Adipocyte (in vitro differentiated cells): ENCODE data around the gene HOXB8.

Experiments used
- DNase-seq: peaks from one replicate; pipeline ENCODE4 v3.0.0-alpha.2; 2015; ENCODE audit warnings: low read depth
- H3K27me3 ChIP-seq: replicated peaks from 2 replicates; pipeline ENCODE4 v1.7.0; 2013; ENCODE audit warnings: mild to moderate bottlenecking, low read length, moderate library complexity; ENCODE audit not compliant: control insufficient read depth, insufficient read depth
- H3K36me3 ChIP-seq: 2 replicates; pipeline ENCODE4 v1.7.0; 2013; ENCODE audit warnings: low read length, mild to moderate bottlenecking, moderate library complexity; ENCODE audit not compliant: control insufficient read depth, insufficient read depth, severe bottlenecking
- H3K4me1 ChIP-seq: 2 replicates; pipeline ENCODE4 v1.7.0; 2013; ENCODE audit warnings: mild to moderate bottlenecking, low read length, moderate library complexity; ENCODE audit not compliant: control insufficient read depth, insufficient read depth
- H3K4me3 ChIP-seq: 2 replicates; pipeline ENCODE4 v1.7.0; 2013; ENCODE audit warnings: mild to moderate bottlenecking, low read length, moderate library complexity
- H3K9ac ChIP-seq: 2 replicates; pipeline ENCODE4 v1.7.0; 2013; ENCODE audit warnings: mild to moderate bottlenecking, low read length, moderate library complexity
- H3K9me3 ChIP-seq: 2 replicates; pipeline ENCODE4 v1.7.0; 2013; ENCODE audit warnings: mild to moderate bottlenecking, low read length, moderate library complexity; ENCODE audit not compliant: control insufficient read depth

Gene HOXB8

GRCh38 chr17:48619826-48620449 lies 4.8 kb upstream of the HOXB8 start:
- H3K36me3 ChIP-seq = no peaks in the 10 kb centered on the region
- no peak for DNase-seq
- no peak overlapping the region for H3K9ac ChIP-seq
- H3K4me1 ChIP-seq = peaks cover 9% of the 10 kb centered on the region
- no peak overlapping the region for H3K4me3 ChIP-seq
- H3K9me3 ChIP-seq = no peaks in the 10 kb centered on the region
- H3K27me3 ChIP-seq = peaks cover 85% of the 10 kb centered on the region

GRCh38 chr17:48618256-48618896 lies 3.3 kb upstream of the HOXB8 start:
- Histone ChIP-seq H3K27me3 (peaks cover 70% of the 10 kb centered on the region), H3K9me3 (no peaks in the 10 kb centered on the region), H3K9ac (no peak overlapping the region), H3K4me1 (peaks cover 9% of the 10 kb centered on the region), H3K36me3 (no peaks in the 10 kb centered on the region), H3K4me3 (peak overlapping the region; percentile 80)
- peak; percentile 92 for DNase-seq

GRCh38 chr17:48617471-48618255 lies 2.6 kb upstream of the HOXB8 start:
- H3K9ac ChIP-seq = no peak overlapping the region

GRCh38 chr17:48616717-48617470 lies 1.8 kb upstream of the HOXB8 start:
- H3K9ac ChIP-seq = no peak overlapping the region
- peaks cover 9% of the 10 kb centered on the region for H3K4me1 ChIP-seq
- H3K36me3 ChIP-seq = no peaks in the 10 kb centered on the region
- H3K9me3 ChIP-seq = no peaks in the 10 kb centered on the region
- H3K4me3 ChIP-seq = no peak overlapping the region
- no peak for DNase-seq
- H3K27me3 ChIP-seq = peaks cover 55% of the 10 kb centered on the region

More at GRCh38 chr17:48617471-48618255, 2.6 kb upstream of the HOXB8 start:
- no peaks in the 10 kb centered on the region for H3K9me3 ChIP-seq
- H3K36me3 ChIP-seq = no peaks in the 10 kb centered on the region
- peaks cover 9% of the 10 kb centered on the region for H3K4me1 ChIP-seq
- peak overlapping the region; percentile 51 for H3K4me3 ChIP-seq
- H3K27me3 ChIP-seq = peaks cover 63% of the 10 kb centered on the region
- DNase-seq = no peak

GRCh38 chr17:48615963-48616716 lies 1.0 kb upstream of the HOXB8 start:
- H3K4me3 ChIP-seq = no peak overlapping the region

GRCh38 chr17:48613862-48614694 lies 1.0 kb downstream of the HOXB8 start:
- Histone ChIP-seq H3K27me3 (peaks cover 30% of the 10 kb centered on the region), H3K9me3 (no peaks in the 10 kb centered on the region), H3K4me1 (peaks cover 22% of the 10 kb centered on the region), H3K4me3 (peak overlapping the region; percentile 75), H3K9ac (peak overlapping the region; percentile 85), H3K36me3 (no peaks in the 10 kb centered on the region)
- no peak for DNase-seq

More at GRCh38 chr17:48615963-48616716, 1.0 kb upstream of the HOXB8 start:
- Histone ChIP-seq H3K4me1 (peaks cover 12% of the 10 kb centered on the region), H3K9ac (no peak overlapping the region), H3K27me3 (peaks cover 47% of the 10 kb centered on the region), H3K9me3 (no peaks in the 10 kb centered on the region), H3K36me3 (no peaks in the 10 kb centered on the region)
- DNase-seq = no peak

GRCh38 chr17:48612854-48613691 lies 2.0 kb downstream of the HOXB8 start:
- Histone ChIP-seq H3K4me1 (peaks cover 22% of the 10 kb centered on the region), H3K9ac (peak overlapping the region; percentile 94), H3K36me3 (no peaks in the 10 kb centered on the region), H3K9me3 (no peaks in the 10 kb centered on the region), H3K4me3 (peak overlapping the region; percentile 86), H3K27me3 (peaks cover 27% of the 10 kb centered on the region)
- no peak for DNase-seq

GRCh38 chr17:48612456-48612853 lies 2.6 kb downstream of the HOXB8 start:
- DNase-seq = no peak
- Histone ChIP-seq H3K9ac (peak overlapping the region; percentile 94), H3K9me3 (no peaks in the 10 kb centered on the region), H3K27me3 (peaks cover 21% of the 10 kb centered on the region), H3K4me1 (peaks cover 18% of the 10 kb centered on the region), H3K4me3 (peak overlapping the region; percentile 86), H3K36me3 (no peaks in the 10 kb centered on the region)

GRCh38 chr17:48611681-48612455 lies 3.2 kb downstream of the HOXB8 start:
- peak overlapping the region; percentile 86 for H3K4me3 ChIP-seq
- H3K9me3 ChIP-seq = no peaks in the 10 kb centered on the region
- no peaks in the 10 kb centered on the region for H3K36me3 ChIP-seq
- DNase-seq = no peak
- peaks cover 18% of the 10 kb centered on the region for H3K4me1 ChIP-seq
- H3K27me3 ChIP-seq = peaks cover 16% of the 10 kb centered on the region
- H3K9ac ChIP-seq = peak overlapping the region; percentile 94
